Measurements from ENCODE around the gene AP3B1. TPM values are rescaled to one million over a fixed set of nuclear protein-coding genes. Genes with fewer than 3 reads are reported as not detected.
A peak's percentile ranks its signal among the peaks of the same experiment; 100 is the strongest.

Gene AP3B1
- total and polyA plus RNA-seq, 2 of the 8 experiments (the other 6 are each of a cell fraction or from before 2014, with no cell fraction given) = 45.8 to 48.3 TPM

GRCh38 chr5:77958642-77959330, 335.7 kb downstream of the AP3B1 start:
- Histone ChIP-seq H3K4me3 (ENCODE audit: extremely low read depth in 1 of 4, insufficient read depth in 2 of 4, low read depth in 3 of 4, low read length in 4 of 4) (peak overlapping the region in 2 of 4 experiments; percentile 5 to 59; a peak in 3 of 8 replicates), H3K27me3 (replicated peaks in 1 of 4; ENCODE audit: control insufficient read depth in 3 of 4, extremely low read depth in 1 of 4, insufficient read depth in 3 of 4, low read length in 3 of 4) (peaks cover 13 to 48% (median 40%) of the 10 kb centered on the region in 4 experiments), H3K23ac (ENCODE audit: insufficient read length) (no peak overlapping the region), H4K20me1 (replicated peaks in 1 of 2; ENCODE audit: control insufficient read depth in 1 of 2, insufficient read depth in 2 of 2, low read length in 2 of 2) (peaks cover 0 to 5% of the 10 kb centered on the region in 2 experiments), H3K18ac (ENCODE audit: extremely low read depth, low read length) (no peak overlapping the region; the same call in 1 of the 2 replicates), H3K56ac (replicated peaks; ENCODE audit: insufficient read length, low read depth, low read length) (no peak overlapping the region), H4K5ac (ENCODE audit: insufficient read length, low read depth, low read length) (no peak overlapping the region), H3K36me3 (ENCODE audit: control insufficient read depth in 2 of 4, insufficient read depth in 4 of 4, low read length in 3 of 4) (no peaks in the 10 kb centered on the region), H2BK12ac (ENCODE audit: low read depth, low read length) (no peak overlapping the region), H2AFZ (ENCODE audit: low read length) (no peak overlapping the region), H2BK15ac (ENCODE audit: low read length) (no peak overlapping the region), H3K79me1 (ENCODE audit: low read depth, low read length) (no peaks in the 10 kb centered on the region), H3K4me2 (ENCODE audit: insufficient read depth in 1 of 2, low read depth in 2 of 2, low read length in 2 of 2) (peak overlapping the region; percentile 56 to 82), H3K9ac (replicated peaks in 1 of 4; ENCODE audit: extremely low read depth in 1 of 4, low read depth in 3 of 4, low read length in 3 of 4) (no peak overlapping the region), H2AK5ac (ENCODE audit: low read depth, low read length) (no peak overlapping the region), H4K8ac (ENCODE audit: extremely low read depth, insufficient read depth, low read length) (no peak overlapping the region), H3K4ac (replicated peaks; ENCODE audit: insufficient read length, low read depth, low read length) (no peak overlapping the region), H2BK5ac (ENCODE audit: low read depth, low read length) (no peak overlapping the region), H2BK120ac (replicated peaks; ENCODE audit: low read depth, low read length) (no peak overlapping the region), H3K9me3 (ENCODE audit: insufficient read depth in 2 of 2, low read depth in 1 of 2, low read length in 1 of 2) (no peaks in the 10 kb centered on the region), H3K14ac (ENCODE audit: insufficient read length) (no peak overlapping the region), H2BK20ac (ENCODE audit: low read length) (no peak overlapping the region), H3K79me2 (ENCODE audit: control insufficient read depth in 1 of 2, insufficient read depth in 2 of 2, low read length in 2 of 2) (no peaks in the 10 kb centered on the region), H3K4me1 (replicated peaks in 1 of 4; ENCODE audit: control insufficient read depth in 3 of 4, insufficient read depth in 4 of 4, low read length in 3 of 4) (peaks cover 6 to 18% (median 10%) of the 10 kb centered on the region in 4 experiments; a peak in 6 of 7 replicates), H4K91ac (replicated peaks; ENCODE audit: insufficient read length, low read length) (no peak overlapping the region), H3K27ac (ENCODE audit: low read depth, low read length) (no peak overlapping the region), H3K23me2 (ENCODE audit: low read depth, low read length) (peaks cover 3% of the 10 kb centered on the region; the same call in 1 of the 2 replicates)
- DNase-seq (ENCODE audit: low read depth in 1 of 2, low spot score in 2 of 2) = peak in 1 of 2 experiments; percentile 36
- ChIA-PET CTCF (ENCODE audit: partially characterized antibody) (interaction anchor here (0.6 to 2.1 kb wide), 6 partner anchors 13 to 329 kb away, joined by 3 to 5 read pairs (median 3); partner anchors contain the start of gene OTP), POLR2A (ENCODE audit: partially characterized antibody) (interaction anchor here (0.9 to 1.4 kb wide), 2 partner anchors 10 to 328 kb away, joined by 3 read pairs; no protein-coding TSS in a partner anchor)
- 1% methylated on average over 12 of the region's 12 CpGs; no CpG with 5 or more reads in 1 of the 2 experiments for WGBS, 2 experiments (ENCODE audit: extremely low coverage in 1 of 2, insufficient coverage in 1 of 2, insufficient read length in 1 of 2, insufficient replicate concordance in 2 of 2, low coverage in 1 of 2, low lambda C conversion rate in 2 of 2, missing lambda C conversion rate in 1 of 2)
- peak; percentile 90 for FAIRE-seq
- TF ChIP-seq CTCF (IDR thresholded peaks at IDR 0.05; ENCODE audit: control extremely low read depth in 1 of 3, insufficient read depth in 1 of 3, low read depth in 1 of 3, low read length in 3 of 3) (no peak), SP4 (IDR thresholded peaks at IDR 0.05; ENCODE audit: low read length) (no peak), SP1 (IDR thresholded peaks at IDR 0.05; ENCODE audit: low read depth, low read length) (peak; percentile 75; the same call in 1 of the 2 replicates), CREB1 (IDR thresholded peaks at IDR 0.05) (no peak), RFX5 (IDR thresholded peaks at IDR 0.05; ENCODE audit: borderline replicate concordance, low read depth, low read length) (no peak), POU5F1 (IDR thresholded peaks at IDR 0.05; ENCODE audit: low read depth, low read length) (peak; percentile 82; the same call in 1 of the 2 replicates)

Data from H1 (cell line).